ENCODE measurements around the gene FAM117A.
A peak's percentile ranks its signal among the peaks of the same experiment; 100 is the strongest.

The FAM117A gene

GRCh38 chr17:49763735-49764558 lies at the start of gene FAM117A (continued):
- no peak for TF ChIP-seq ZNF214 (tag by site-specific recombination; IDR thresholded peaks at IDR 0.05; ENCODE audit: borderline replicate concordance)
- TF ChIP-seq ZNF112 (tag by site-specific recombination; IDR thresholded peaks at IDR 0.05), result no peak
- no peak for TF ChIP-seq ZNF658 (tag by site-specific recombination; IDR thresholded peaks at IDR 0.05)
- 0 out of 2 replicates have a peak, but pooled peaks have one; percentile 1 for TF ChIP-seq ZNF785 (tag by site-specific recombination; IDR thresholded peaks at IDR 0.05)
- no peak for TF ChIP-seq ZNF174 (tag by site-specific recombination; IDR thresholded peaks at IDR 0.05)
- no peak for TF ChIP-seq ZNF747 (tag by site-specific recombination; IDR thresholded peaks at IDR 0.05)
- TF ChIP-seq PRDM10 (tag by site-specific recombination; IDR thresholded peaks at IDR 0.05), result peak; percentile 31
- no peak for TF ChIP-seq TRIM28 (IDR thresholded peaks at IDR 0.05; ENCODE audit: borderline replicate concordance, low read length)
- no peak for TF ChIP-seq ZNF16 (tag by site-specific recombination; IDR thresholded peaks at IDR 0.05; ENCODE audit: low read depth)
- TF ChIP-seq, protein P1, sequence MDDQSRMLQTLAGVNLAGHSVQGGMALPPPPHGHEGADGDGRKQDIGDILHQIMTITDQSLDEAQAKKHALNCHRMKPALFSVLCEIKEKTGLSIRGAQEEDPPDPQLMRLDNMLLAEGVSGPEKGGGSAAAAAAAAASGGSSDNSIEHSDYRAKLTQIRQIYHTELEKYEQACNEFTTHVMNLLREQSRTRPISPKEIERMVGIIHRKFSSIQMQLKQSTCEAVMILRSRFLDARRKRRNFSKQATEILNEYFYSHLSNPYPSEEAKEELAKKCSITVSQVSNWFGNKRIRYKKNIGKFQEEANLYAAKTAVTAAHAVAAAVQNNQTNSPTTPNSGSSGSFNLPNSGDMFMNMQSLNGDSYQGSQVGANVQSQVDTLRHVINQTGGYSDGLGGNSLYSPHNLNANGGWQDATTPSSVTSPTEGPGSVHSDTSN (CRISPR knock-in tag; IDR thresholded peaks at IDR 0.05), result no peak
- TF ChIP-seq ZNF707 (tag by site-specific recombination; IDR thresholded peaks at IDR 0.05), result no peak
- TF ChIP-seq ZNF830 (tag by site-specific recombination; IDR thresholded peaks at IDR 0.05; ENCODE audit: low read depth), result no peak
- TF ChIP-seq SP2 (tag by site-specific recombination; IDR thresholded peaks at IDR 0.05), result peak; percentile 99
- TF ChIP-seq ZNF366 (tag by site-specific recombination; conservative IDR thresholded peaks at IDR 0.05), result no peak
- no peak for TF ChIP-seq HOXA7 (CRISPR knock-in tag; IDR thresholded peaks at IDR 0.05; ENCODE audit: borderline replicate concordance)
- TF ChIP-seq ZNF514 (tag by site-specific recombination; IDR thresholded peaks at IDR 0.05), result no peak
- TF ChIP-seq PRDM6 (tag by site-specific recombination; IDR thresholded peaks at IDR 0.05), result no peak
- TF ChIP-seq ZEB2 (tag by site-specific recombination; IDR thresholded peaks at IDR 0.05), result 0 out of 2 replicates have a peak, but pooled peaks have one; percentile 18
- 0 out of 2 replicates have a peak, but pooled peaks have one; percentile 1 for TF ChIP-seq ZNF146 (tag by site-specific recombination; IDR thresholded peaks at IDR 0.05)
- TF ChIP-seq ZNF843 (tag by site-specific recombination; IDR thresholded peaks at IDR 0.05), result no peak
- no peak for TF ChIP-seq YY1 (tag by site-specific recombination; IDR thresholded peaks at IDR 0.05)
- no peak for TF ChIP-seq ZSCAN23 (tag by site-specific recombination; IDR thresholded peaks at IDR 0.05)
- TF ChIP-seq ZNF670 (tag by site-specific recombination; IDR thresholded peaks at IDR 0.05; ENCODE audit: low read depth), result no peak
- no peak; the same call in 1 of the 2 replicates for TF ChIP-seq HIC1 (tag by site-specific recombination; IDR thresholded peaks at IDR 0.05)
- no peak for TF ChIP-seq ZNF660 (tag by site-specific recombination; IDR thresholded peaks at IDR 0.05)
- TF ChIP-seq ZNF23 (tag by site-specific recombination; IDR thresholded peaks at IDR 0.05; ENCODE audit: borderline replicate concordance), result no peak
- TF ChIP-seq ZIC2 (tag by site-specific recombination; IDR thresholded peaks at IDR 0.05), result peak; percentile 6; the same call in 1 of the 2 replicates
- no peak for TF ChIP-seq HOXC10 (CRISPR knock-in tag; IDR thresholded peaks at IDR 0.05)
- TF ChIP-seq ZNF184 (tag by site-specific recombination; IDR thresholded peaks at IDR 0.05), result no peak
- TF ChIP-seq ZNF362 (tag by site-specific recombination; IDR thresholded peaks at IDR 0.05), result no peak
- TF ChIP-seq ZNF792 (tag by site-specific recombination; IDR thresholded peaks at IDR 0.05), result no peak
